Esophagus squamous epithelium (tissue), 4 donors: ENCODE data around the gene PREX1.

ENCODE experiments used
- CTCF ChIP-seq, 6 experiments: fragments of 450-650 bp in 4 of 6; fragments of 200-600 bp in 2 of 6; sonication (generic) in 2 of 6; IDR thresholded peaks; one replicate each; pipeline ENCODE4 v1.5.1; 2016 to 2019; ENCODE audit warnings: antibody characterized with exemption in 6 of 6, mild to moderate bottlenecking in 4 of 6, moderate library complexity in 4 of 6
- POLR2A ChIP-seq, 4 donors: fragments of 450-650 bp; IDR thresholded peaks; one replicate each; pipeline ENCODE4 v1.6.1; 2017; ENCODE audit warnings: antibody characterized with exemption in 4 of 4, mild to moderate bottlenecking in 4 of 4, moderate library complexity in 3 of 4

GRCh38 chr20:48829940-48830339 is 2.1 kb upstream of the PREX1 start:
- TF ChIP-seq CTCF (IDR thresholded peaks at IDR 0.05) (no peak), POLR2A (IDR thresholded peaks at IDR 0.05) (no peak)
